T follicular helper cell (primary cell): ENCODE results near the gene NRL.
A peak's percentile ranks its signal among the peaks of the same experiment; 100 is the strongest.

Source experiments
- DNase-seq: peaks from one replicate; pipeline ENCODE4 v3.0.0-alpha.2; 2020; ENCODE audit warnings: low read depth

The NRL gene

DNA sequence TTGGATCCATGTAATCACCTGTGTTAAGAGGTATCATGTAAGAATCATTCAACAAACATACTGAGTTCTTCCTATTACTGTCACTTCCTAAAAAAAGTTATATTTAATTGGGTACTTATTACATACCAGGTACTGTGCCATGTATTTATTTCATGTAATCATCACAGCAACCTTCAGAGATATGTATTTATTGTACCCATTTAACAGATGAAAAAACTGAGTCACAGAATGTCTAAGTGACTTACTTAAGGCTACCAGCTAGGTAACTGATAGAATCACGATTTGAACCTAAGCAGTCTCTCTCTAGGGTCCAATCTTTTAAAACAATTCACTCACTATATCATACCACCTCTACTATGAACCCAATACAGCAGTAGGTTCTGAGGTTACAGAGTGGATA, 29.7 kb upstream of the NRL start:
- DNase-seq, result no peak

DNA sequence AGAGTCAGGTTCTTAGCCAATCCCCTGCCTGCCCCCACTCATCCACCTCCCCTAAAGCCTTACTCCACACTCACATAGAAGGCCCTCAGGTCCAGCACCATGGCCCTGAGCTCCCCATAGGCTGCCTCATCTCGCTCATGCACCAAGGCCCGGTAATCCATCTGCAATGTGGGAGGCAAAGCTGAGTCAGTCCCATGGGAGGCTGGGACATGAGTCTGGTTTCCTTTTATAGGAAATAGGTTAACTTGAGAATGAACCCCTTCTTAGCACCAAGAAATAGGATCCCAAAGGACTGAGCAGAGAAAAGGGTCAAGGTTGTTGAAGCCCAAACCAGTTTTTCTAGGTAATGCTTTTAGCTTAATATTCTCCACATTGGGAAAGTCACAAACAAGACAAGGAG, 28.8 kb upstream of the NRL start:
- DNase-seq, result no peak

DNA sequence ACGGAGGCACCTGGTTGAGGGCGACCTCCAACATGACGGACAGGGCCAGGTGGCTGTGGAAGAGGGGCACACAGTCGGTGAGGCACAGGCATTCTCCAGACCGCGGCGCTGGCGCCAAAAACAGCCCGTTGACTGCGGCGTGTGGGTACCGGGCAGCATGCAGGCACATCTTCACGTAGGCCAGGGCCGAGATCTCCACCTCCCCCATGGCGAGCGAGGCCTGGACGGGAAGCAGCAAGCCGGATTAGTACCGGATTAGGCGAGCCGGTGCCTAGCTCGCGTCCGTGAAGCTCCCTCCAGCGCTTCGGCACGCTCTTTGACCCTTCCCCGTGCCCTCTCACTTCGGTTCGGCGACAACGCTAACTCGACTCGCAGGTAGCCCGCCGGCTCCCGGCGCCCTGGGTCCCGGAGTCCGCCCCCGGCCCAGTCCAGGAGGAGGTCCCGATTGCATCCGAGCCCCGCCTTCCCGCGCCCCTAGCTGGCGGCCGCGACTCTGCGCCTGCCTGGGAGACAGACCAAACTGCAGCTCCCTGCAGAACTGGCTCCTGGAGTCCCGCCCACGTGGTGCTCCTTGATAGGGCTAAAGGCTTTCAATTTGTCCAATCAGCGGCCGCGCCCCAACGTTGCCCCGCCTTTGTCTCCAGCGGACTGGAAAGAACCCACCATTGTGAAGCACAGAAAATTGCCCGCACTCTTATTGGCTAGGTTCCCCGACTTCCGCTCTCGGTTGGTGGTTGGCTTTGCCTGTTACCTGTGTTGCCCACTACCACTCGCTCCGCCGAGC, 26.5 kb upstream of the NRL start, which contains the start of gene EMC9:
TSS of gene EMC9 (minus strand) at position 495 of the 784 bp plus-strand sequence. CDS start at position 208, 287 bp downstream.
- peak; percentile 99 for DNase-seq

DNA sequence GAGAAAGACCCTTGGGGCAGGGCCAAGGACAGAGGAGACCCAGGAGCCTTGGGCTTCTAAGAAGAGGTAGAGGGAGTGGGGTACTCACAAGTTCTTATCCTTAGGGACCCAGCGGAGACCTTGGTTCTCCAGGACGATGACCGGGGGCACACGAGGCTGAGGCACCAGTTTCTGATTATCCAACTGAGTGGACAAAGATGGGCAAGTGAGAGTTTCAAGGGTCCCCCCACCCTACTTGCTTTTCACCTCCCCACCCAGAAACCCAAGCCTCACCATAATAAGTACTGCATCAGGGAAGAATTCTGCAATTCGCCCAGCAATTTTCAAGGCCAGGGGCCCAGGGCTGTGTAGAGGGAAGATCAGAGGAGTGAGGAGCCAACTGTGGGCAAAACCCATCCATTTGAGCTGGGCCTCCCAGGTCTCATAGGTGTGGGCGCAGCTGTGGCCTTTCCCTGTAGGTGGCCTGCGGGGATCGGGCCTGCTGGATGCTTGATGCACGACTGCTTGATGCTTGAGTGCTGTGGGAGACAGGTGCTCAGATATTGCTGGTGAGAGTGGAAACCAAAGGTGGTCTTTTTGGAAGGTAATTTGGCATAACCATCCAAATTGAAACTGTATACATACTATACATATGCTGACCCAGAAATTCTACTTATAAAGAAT, 24.7 kb upstream of the NRL start:
- DNase-seq, result no peak

DNA sequence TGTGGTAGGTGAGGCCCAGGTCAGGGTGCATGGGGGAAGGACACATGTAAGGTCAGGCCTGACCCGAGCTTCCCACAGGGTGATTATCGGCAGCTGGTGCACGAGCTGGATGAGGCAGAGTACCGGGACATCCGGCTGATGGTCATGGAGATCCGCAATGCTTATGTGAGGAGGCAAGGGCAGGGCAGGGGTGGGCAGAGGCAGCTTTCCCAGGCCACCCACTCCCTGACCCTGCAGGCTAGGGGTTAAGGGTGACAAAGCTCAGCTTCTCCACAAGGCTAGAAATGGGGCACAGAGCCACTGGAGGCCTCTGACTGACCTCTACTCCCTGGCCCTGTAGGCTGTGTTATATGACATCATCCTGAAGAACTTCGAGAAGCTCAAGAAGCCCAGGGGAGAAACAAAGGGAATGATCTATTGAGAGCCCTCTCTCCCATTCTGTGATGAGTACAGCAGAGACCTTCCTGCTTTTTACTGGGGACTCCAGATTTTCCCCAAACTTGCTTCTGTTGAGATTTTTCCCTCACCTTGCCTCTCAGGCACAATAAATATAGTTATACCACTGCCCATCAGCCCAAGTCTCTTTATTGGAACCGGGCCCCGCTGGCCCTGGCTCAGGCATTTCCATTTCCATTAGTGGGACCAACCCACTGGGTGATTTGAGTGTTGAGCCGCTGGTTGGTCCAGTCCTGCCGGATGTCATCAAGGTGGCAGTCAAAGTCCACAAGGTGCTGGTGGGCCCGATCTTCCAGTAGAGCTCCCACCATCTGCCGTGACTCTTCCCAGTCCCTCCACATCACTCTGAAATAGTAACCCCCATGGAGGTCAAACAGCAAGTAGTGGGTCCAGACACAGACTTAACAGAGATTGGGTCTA, 23.9 kb upstream of the NRL start:
- no peak for DNase-seq

DNA sequence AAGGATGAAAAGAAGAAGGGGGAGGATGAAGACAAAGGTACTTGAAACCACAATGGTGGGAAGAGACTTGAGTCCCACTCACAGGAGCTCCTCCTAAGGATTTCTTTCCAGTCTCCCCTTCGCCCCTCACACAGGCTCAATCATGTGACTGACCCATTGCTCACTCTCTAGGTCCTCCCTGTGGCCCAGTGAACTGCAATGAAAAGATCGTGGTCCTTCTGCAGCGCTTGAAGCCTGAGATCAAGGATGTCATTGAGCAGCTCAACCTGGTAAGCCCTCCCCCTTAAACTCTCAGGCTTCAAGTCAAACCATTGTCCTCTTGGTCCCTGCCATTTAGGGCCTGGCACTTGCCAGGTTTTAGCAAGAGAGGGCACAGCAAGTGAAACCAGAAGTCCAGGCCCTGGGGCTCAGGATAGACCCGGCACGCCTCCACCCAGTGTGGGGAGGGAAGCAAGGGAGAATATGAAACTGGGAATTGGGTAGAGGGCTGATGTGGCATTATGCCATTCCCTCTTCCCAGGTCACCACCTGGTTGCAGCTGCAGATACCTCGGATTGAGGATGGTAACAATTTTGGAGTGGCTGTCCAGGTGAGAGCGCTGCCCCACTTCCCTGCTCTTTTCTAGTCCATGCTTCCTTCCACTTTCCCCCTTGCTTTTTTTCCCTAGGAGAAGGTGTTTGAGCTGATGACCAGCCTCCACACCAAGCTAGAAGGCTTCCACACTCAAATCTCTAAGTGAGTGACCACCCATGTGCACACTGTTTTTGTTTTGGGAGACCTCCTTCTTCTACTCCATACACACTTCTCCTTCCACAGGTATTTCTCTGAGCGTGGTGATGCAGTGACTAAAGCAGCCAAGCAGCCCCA, 23.0 kb upstream of the NRL start:
- no peak for DNase-seq

DNA sequence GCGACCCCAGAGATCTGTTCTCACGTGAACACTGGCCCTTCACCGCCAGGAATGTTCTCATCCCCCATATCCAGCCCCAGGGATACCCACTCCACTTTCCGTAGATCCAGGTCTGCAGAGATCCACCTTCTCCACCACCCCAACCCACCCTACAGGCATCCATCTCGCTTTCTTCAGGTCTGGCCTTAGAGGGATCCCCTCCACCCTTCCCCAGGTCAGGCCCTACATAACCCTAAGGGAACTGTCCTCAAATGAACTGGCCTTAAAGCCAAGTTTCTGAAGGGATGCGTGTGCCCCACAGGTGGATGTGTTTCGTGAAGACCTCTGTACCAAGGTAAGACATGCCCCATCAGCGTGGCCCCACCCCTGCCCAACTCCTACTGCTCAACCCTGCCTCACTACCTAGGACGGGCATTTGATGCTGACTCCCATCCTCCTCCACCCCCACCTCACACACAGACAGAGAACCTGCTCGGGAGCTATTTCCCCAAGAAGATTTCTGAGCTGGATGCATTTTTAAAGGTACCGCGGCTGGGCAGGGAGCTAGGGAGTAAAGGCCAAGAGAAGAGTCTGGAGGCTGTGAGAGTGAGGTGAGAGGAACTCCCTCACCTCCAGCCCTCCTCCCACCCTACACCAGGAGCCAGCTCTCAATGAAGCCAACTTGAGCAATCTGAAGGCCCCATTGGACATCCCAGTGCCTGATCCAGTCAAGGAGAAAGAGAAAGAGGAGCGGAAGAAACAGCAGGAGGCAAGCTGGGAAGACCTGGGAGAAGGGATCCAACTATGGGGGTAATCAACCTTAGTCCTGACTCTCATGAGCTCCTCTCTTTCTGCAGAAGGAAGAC, 22.2 kb upstream of the NRL start:
- no peak for DNase-seq

DNA sequence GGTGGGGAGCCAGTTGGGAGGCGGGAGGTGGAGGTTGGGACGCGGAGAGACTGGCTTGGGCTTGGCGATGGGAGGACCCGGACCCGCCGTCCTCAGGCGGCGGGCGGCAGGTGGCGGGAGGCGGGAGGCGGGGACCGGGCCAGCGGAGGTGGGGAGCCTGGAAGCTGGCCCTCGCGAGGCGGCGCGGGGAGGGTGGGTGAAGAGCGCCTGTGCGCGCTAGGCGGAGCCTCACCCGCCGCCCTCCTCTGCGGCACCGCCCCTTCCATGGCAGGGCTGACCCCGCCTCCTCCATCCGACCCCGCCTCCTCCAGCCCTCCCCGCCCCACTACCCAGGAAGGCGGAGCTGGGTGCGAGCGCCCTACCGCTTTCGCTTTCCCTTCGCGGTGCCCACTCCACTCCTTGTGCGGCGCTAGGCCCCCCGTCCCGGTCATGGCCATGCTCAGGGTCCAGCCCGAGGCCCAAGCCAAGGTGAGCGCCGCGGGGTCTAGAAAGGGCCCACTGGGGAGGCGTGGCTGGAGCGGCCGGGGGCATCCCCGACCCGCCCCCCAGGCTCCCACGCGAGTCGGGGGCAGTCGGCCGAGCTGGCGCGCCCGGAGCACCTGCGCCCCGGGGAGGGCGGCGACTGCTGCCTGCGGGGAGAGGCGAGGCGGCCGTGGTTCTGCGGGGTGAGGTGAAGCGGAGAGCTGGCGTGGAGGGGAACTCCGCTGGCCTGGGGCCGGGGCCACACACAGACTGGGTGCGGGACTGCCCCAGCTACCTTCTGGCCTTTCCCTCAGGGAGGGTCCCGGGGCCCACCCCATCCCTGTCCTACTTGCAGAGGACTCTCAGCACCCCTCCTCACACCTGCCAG, 21.3 kb upstream of the NRL start, which contains the start of gene PSME1:
TSS of gene PSME1 (plus strand) at position 361 of the 850 bp plus-strand sequence. CDS start at position 430, 69 bp downstream.
- DNase-seq, result peak; percentile 92

DNA sequence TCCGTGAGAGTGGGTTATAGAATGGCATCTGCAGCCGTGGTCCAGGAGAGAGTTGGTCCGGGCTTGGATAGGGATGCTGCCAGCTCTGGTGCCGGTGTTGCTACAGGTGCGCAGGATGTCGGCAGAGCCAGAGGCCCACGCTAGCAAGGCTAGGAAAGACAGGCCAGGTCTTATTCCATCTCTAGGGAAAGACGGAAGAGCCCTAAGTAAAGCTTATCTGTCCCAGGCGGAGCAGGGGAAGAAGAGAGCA, 20.8 kb upstream of the NRL start:
- no peak for DNase-seq

DNA sequence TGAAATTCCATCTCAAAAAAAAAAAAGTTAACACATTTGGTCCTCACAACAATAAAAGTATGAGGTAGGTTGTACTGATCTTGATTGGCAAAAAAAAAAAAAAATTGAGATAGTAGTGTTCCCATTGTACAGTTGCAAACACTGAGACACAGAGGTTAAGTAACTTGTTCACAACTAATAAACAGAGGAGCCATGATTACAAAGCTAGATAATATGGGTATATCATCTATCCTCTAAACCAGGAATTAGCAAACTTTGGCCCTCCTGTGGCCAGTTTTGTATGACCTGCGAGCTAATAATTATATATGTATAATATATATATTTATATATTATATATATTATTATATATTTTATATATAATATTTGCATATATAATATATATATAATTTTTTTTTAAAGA, 19.0 kb upstream of the NRL start:
- DNase-seq, result no peak

DNA sequence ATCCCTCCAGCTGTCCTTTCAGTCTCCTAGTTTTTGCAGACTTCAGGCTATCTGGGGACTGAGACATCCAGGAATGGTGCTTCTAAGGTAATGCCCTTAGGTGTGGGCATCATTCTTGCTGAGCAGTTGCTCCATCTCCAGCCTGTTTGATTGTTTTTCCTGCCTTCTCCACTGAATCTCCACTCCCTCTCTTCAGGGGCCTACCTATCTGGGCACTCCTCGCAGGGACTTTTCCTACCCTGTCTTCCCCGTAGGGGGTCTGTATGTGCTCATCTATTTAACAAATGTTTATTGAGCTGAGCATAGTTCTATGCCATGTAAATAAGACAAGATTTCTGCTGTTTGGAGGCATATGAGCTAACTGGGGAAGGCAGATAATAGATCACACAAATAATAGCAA, 18.2 kb upstream of the NRL start:
- DNase-seq, result no peak

DNA sequence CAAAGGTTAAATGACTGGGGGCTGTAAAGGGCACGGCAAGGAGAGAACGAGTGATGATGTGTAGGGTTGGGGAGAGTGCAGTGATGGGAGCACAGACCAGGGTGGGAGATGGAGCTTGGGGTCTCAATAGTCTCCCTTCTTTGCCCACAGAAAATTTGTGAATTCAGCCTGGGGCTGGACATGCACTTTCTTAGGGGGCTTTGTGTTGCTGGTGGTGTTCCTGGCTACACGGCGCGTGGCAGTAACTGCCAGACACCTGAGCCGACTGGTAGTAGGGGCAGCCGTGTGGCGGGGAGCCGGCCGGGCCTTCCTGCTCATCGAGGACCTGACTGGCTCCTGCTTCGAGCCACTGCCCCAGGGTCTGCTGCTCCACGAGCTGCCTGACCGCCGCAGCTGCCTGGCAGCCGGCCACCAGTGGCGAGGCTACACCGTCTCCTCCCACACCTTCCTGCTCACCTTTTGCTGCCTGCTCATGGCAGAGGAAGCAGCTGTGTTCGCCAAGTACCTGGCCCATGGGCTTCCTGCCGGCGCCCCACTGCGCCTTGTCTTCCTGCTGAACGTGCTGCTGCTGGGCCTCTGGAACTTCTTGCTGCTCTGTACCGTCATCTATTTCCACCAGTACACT, 17.4 kb upstream of the NRL start:
- peak; percentile 16 for DNase-seq

DNA sequence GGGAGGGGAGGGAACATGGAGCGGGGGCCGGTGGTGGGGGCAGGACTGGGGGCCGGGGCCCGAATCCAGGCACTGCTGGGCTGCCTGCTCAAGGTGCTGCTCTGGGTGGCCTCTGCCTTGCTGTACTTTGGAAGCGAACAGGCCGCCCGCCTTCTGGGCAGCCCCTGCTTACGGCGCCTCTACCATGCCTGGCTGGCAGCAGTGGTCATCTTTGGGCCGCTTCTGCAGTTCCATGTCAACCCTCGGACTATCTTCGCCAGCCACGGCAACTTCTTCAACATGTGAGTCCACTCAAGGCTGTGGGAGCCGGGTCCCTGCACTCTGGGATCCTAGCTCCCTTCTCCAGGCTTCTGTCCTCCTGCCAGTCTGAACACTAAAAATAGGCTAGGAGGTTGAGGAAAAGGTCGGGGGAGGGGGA, 16.8 kb upstream of the NRL start:
- DNase-seq, result no peak

DNA sequence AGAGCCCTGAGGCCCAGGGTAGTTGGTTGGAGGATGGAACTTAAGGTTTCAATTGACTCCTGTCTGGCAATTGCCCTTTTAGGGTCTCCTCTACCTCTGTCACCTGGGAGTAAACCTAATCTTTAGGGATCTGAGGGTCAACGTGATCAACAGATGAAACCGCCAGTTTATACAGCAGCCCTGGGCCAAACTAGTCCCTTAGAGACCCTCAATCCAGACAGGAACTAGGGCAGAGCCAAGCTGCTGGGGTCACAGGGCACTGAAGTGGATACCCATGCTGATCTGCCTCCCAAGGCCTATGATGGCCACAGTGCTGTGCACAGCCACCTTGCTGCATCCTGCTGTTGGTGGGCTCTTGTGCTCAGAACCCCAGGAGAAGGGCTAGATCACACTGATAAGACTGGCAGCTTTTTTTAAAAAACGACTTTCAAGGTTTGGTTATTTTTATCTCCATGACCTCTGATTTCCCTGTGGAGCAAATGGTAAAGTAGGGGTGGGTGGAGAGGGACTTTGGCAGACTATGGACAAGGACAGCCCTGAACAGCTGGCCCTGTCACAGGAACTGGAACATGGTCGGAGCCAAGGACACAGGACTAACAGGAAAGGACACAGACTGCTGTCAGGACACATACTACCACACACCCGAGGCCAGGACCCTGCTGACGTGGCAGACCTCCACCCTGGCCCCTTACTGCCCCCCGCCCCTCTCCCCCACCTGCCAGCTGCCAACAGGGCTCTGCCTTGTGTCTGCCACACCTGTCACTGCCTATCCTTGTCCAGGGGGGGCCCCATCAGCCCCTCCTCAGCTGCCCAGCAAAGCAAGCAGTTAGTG, 16.2 kb upstream of the NRL start:
- no peak for DNase-seq

DNA sequence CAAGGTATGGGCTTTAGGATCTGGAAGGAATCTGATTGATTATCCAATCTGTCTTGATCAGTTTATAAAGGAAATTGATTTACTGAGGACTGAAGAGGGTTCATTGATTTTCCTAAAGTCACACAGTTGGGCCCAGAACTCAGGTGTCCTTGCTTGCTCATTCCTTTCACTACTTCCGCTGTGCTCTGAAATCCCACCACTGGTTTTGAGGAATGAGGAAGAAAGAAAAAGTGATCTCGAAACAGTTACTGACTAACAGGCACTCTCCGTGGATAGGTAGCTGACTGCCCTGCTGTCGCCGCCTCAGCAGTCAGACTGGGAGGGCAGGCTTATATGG, 15.6 kb upstream of the NRL start, which contains the start of gene FITM1:
TSS of gene FITM1 (plus strand) at position 280 of the 337 bp plus-strand sequence. CDS start 905 bp downstream, outside the sequence.
- no peak for DNase-seq

DNA sequence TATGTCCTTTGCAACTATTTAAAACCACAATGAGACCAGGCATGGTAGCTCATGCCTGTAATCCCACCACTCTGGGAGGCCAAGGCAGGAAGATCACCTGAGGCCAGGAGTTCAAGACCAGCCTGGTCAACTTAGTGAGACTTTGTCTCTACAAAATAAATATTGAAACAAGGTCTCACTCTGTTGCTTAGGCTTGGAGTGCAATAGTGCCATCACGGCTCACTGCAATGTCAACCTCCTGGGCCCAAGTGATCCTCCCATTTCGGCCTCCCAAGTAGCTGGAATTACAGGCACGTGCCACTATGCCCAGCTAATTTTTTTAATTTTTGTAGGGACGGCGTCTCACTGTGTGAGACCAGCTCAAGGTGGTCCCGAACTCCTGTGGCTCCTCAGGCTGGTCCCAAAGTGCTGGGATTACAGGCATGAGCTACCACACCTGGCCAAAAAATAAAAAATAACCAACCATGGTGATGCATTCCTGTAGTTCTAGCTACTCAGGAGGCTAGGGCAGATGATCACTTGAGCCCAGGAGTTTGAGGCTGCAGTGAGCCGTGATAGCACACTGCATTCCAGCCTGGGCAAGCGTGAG, 14.8 kb upstream of the NRL start:
- DNase-seq, result no peak

DNA sequence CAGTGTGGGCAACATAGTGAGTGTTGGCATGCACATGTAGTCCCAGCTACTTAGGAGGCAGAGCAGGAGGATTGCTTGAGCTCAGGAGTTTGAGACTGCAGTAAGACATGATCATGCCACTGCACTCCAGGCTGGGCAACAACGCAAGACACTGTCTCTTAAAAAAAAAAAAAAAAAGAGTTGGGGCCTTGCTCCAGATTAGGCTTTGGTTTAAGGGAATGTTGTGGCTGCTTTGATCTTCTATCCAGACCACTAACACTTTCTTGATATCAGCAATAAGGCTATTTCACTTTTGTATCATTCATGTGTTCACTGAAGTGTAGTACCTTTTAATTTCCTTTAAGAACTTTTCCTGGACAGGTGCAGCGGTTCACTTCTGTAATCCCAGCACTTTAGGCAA, 12.9 kb upstream of the NRL start:
- no peak for DNase-seq

DNA sequence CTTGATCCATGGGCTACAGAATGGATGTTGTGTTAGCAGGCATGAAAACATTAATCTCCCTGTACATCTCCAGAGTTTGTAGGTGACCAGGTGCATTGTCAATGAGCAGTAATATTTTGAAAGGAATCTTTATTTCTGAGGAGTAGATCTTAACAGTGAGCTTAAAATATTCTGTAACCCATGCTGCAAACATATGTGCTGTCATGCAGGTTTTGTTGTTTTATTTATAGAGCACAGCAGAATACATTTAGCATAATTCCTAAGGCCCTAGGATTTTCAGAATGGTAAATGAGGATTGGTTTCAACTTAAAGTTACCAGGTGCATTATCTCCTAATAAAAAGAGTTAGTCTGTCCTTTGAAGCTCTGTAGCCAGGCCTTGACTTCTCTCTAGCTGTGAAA, 12.2 kb upstream of the NRL start:
- DNase-seq, result no peak
